ENCODE measurements around the gene KIRREL3.

DNA sequence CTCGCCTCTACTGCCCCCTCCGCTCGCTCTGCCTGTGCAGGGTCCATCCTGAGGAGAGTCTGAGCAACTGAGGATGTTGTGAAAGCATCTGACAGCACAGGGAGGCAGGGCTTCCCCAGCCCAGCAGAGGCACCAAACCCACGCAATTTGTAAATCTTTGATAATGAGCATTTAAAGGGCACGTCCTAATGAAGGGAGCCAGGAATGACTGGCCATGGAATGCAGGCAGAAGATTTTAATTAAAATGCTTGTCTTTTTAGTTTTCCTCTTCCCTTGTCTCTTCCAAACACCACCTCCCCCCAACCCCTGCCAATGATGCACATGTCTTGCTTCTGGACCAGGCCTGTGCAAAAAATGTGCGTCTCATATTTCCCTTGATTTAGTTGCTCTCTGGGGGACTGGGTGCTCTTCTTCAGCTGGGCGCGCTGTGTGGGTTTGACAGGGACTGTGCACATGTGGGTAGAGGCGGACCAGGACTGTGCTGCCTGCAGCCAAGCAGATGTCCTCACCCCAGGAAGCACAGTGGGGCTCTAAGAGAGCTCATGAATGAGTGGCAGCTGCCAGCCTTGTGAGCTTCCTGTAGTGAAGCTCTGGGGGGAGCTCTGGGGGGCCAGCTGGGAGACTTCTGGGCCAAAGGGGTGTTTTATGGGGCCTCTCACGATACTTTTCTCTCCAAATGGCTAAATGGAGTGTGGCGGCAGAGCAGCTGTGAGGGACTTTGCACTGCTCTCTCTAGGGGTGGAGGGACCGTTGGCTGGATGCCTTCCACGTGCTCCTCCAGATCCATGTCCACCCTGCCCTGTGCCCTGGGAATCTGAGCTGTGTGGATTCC is 371.6 kb downstream of the KIRREL3 start:
- TF ChIP-seq, protein P1, sequence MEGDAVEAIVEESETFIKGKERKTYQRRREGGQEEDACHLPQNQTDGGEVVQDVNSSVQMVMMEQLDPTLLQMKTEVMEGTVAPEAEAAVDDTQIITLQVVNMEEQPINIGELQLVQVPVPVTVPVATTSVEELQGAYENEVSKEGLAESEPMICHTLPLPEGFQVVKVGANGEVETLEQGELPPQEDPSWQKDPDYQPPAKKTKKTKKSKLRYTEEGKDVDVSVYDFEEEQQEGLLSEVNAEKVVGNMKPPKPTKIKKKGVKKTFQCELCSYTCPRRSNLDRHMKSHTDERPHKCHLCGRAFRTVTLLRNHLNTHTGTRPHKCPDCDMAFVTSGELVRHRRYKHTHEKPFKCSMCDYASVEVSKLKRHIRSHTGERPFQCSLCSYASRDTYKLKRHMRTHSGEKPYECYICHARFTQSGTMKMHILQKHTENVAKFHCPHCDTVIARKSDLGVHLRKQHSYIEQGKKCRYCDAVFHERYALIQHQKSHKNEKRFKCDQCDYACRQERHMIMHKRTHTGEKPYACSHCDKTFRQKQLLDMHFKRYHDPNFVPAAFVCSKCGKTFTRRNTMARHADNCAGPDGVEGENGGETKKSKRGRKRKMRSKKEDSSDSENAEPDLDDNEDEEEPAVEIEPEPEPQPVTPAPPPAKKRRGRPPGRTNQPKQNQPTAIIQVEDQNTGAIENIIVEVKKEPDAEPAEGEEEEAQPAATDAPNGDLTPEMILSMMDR (IDR thresholded peaks at IDR 0.05), result no peak
- no peak for TF ChIP-seq POLR2A (IDR thresholded peaks at IDR 0.05)

Measured in ovary (tissue), 3 donors.